GM12878 (cell line): ENCODE results near the gene SMIM28.

Experiments used
- POLR2A ChIP-seq: IDR thresholded peaks from 2 replicates; pipeline ENCODE4 v1.6.1; 2011; ENCODE audit warnings: low read depth, mild to moderate bottlenecking, low read length
- POLR2AphosphoS5 ChIP-seq: IDR thresholded peaks from 2 replicates; pipeline ENCODE4 v1.6.1; 2011; ENCODE audit warnings: mild to moderate bottlenecking, low read length, inconsistent platforms

DNA sequence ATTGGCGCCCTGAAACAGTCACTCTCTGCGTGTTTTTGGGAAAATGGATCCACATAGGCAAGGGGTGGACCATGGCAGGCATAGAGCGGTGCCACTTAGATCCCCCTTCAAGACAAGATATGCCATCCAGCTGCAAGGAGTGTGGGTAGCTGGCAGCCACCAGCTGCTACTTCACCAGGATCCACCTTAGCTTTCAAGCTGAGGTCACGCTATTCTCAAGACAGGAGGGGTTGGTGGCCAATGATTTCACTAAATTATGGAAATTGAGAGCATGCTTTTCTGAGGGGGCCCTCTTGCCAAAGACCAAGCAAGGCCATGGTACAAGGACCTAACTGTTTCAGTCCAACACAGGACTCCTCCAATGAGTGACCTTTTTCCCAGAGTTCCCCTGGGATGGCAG, 42.7 kb downstream of the SMIM28 start:
- TF ChIP-seq POLR2AphosphoS5 = no peak
- no peak for TF ChIP-seq POLR2A
